DOHH2 (cell line): ENCODE results near the gene LOXL1.
"Not testable (repeated sequence)": the region's sequence is repeated elsewhere in the genome, so short reads cannot be mapped to it uniquely, and the experiment has no call there.

Experiments used
- H3F3A ChIP-seq: fragments of 200-600 bp; sonication (generic), shearing (Covaris generic); 2 replicates; pipeline ENCODE4 v1.6.0; 2016; ENCODE audit warnings: antibody characterized with exemption, mild to moderate bottlenecking; ENCODE audit not compliant: control insufficient read depth, insufficient read depth
- H3K27ac ChIP-seq: fragments of 200-600 bp; sonication (generic); 2 replicates; pipeline ENCODE4 v1.5.1; 2014; ENCODE audit warnings: low read depth, mild to moderate bottlenecking, low read length, moderate library complexity
- H3K27me3 ChIP-seq: fragments of 200-600 bp; sonication (generic); 2 replicates; pipeline ENCODE4 v1.6.1; 2014; ENCODE audit warnings: mild to moderate bottlenecking, low read length, mixed read lengths; ENCODE audit not compliant: control insufficient read depth
- H3K36me3 ChIP-seq: fragments of 200-600 bp; sonication (generic); 2 replicates; pipeline ENCODE4 v1.6.1; 2014; ENCODE audit warnings: mild to moderate bottlenecking, low read length, moderate library complexity, mixed read lengths; ENCODE audit not compliant: control insufficient read depth
- H3K4me1 ChIP-seq: fragments of 200-600 bp; sonication (generic); 2 replicates; pipeline ENCODE4 v1.6.1; 2014; ENCODE audit warnings: mild to moderate bottlenecking, low read length, mixed read lengths; ENCODE audit not compliant: control insufficient read depth
- H3K4me2 ChIP-seq: fragments of 200-600 bp; sonication (generic); 2 replicates; pipeline ENCODE4 v1.6.0; 2014; ENCODE audit warnings: mild to moderate bottlenecking, low read length, moderate library complexity
- H3K4me3 ChIP-seq: fragments of 200-600 bp; sonication (generic); 2 replicates; pipeline ENCODE4 v1.5.1; 2014; ENCODE audit warnings: mild to moderate bottlenecking, low read length, mixed read lengths
- H3K79me2 ChIP-seq: fragments of 200-600 bp; sonication (generic); 2 replicates; pipeline ENCODE4 v1.6.1; 2014; ENCODE audit warnings: mild to moderate bottlenecking, low read length, mixed read lengths; ENCODE audit not compliant: control insufficient read depth
- H3K9me2 ChIP-seq: fragments of 200-600 bp; sonication (generic); replicated peaks from 2 replicates; pipeline ENCODE4 v1.6.1; 2014; ENCODE audit warnings: mild to moderate bottlenecking, low read length, mixed read lengths; ENCODE audit not compliant: control insufficient read depth
- H3K9me3 ChIP-seq: fragments of 200-600 bp; sonication (generic); 2 replicates; pipeline ENCODE4 v1.6.1; 2014; ENCODE audit warnings: antibody characterized with exemption, low read length, mixed read lengths; ENCODE audit not compliant: control insufficient read depth, insufficient read depth
- H4K20me1 ChIP-seq: fragments of 200-600 bp; sonication (generic); 2 replicates; pipeline ENCODE4 v1.6.0; 2014; ENCODE audit warnings: low read depth, mild to moderate bottlenecking, antibody characterized with exemption, low read length, moderate library complexity; ENCODE audit not compliant: control insufficient read depth, insufficient read depth
- EZH2phosphoT487 ChIP-seq: fragments of 200-600 bp; sonication (generic); IDR thresholded peaks from 2 replicates; pipeline ENCODE4 v1.6.1; 2017; ENCODE audit warnings: borderline replicate concordance, mild to moderate bottlenecking, antibody characterized with exemption, low read length, moderate library complexity, mixed read lengths
- TF ChIP-seq, protein P1 (sequence below): fragments of 200-600 bp; sonication (generic); IDR thresholded peaks from one replicate; pipeline ENCODE4 v1.5.1; 2014; ENCODE audit warnings: antibody characterized with exemption, mild to moderate bottlenecking, low read depth, low read length; ENCODE audit not compliant: poor library complexity, severe bottlenecking

The LOXL1 gene

DNA sequence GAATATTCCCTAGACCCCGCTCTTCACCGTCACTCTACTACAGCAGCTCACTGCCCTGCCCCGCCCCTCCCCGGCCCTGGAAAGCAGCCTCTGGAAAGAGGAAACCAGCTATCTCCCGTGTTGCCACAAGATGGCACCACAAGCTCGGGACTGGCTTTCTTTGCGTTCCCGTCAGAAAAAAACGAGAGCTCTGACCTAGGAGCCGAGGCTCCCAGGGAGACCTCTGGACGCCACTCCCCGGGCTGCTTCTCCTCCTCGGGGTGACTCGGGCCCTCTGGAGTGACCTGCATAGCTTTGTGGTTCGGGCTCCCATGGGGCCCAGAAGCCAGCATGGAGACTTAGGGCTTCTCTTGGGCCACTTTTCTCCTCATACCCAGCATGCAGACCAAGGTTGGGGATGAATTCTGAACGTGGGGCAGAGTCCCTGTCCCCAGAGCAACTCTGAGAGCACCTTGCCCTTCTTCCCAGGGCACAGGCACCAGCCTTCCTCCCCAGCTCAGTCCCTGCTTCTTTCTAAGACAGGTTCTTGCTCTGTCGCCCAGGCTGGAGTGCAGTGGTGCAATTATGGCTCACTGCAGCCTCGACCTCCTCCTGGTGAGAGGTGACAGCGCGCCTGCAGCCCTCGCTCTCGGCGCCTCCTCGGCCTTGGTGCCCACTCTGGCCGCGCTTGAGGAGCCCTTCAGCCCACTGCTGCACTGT, 46.9 kb downstream of the LOXL1 start:
- H3K27me3 ChIP-seq = peaks cover 19% of the 10 kb centered on the region
- peaks cover 4% of the 10 kb centered on the region; the same call in 1 of the 2 replicates for H3K9me3 ChIP-seq
- H3F3A ChIP-seq = no peaks in the 10 kb centered on the region
- no peaks in the 10 kb centered on the region for H3K79me2 ChIP-seq
- H3K27ac ChIP-seq = no peak overlapping the region
- no peaks in the 10 kb centered on the region for H3K9me2 ChIP-seq
- H4K20me1 ChIP-seq = no peaks in the 10 kb centered on the region
- H3K36me3 ChIP-seq = no peaks in the 10 kb centered on the region
- peak overlapping the region; percentile 31; the same call in 1 of the 2 replicates for H3K4me2 ChIP-seq
- peaks cover 4% of the 10 kb centered on the region; the same call in 1 of the 2 replicates for H3K4me1 ChIP-seq
- no peak overlapping the region for H3K4me3 ChIP-seq
- TF ChIP-seq, protein P1, sequence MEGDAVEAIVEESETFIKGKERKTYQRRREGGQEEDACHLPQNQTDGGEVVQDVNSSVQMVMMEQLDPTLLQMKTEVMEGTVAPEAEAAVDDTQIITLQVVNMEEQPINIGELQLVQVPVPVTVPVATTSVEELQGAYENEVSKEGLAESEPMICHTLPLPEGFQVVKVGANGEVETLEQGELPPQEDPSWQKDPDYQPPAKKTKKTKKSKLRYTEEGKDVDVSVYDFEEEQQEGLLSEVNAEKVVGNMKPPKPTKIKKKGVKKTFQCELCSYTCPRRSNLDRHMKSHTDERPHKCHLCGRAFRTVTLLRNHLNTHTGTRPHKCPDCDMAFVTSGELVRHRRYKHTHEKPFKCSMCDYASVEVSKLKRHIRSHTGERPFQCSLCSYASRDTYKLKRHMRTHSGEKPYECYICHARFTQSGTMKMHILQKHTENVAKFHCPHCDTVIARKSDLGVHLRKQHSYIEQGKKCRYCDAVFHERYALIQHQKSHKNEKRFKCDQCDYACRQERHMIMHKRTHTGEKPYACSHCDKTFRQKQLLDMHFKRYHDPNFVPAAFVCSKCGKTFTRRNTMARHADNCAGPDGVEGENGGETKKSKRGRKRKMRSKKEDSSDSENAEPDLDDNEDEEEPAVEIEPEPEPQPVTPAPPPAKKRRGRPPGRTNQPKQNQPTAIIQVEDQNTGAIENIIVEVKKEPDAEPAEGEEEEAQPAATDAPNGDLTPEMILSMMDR = peak; percentile 81
- no peak for TF ChIP-seq EZH2phosphoT487

DNA sequence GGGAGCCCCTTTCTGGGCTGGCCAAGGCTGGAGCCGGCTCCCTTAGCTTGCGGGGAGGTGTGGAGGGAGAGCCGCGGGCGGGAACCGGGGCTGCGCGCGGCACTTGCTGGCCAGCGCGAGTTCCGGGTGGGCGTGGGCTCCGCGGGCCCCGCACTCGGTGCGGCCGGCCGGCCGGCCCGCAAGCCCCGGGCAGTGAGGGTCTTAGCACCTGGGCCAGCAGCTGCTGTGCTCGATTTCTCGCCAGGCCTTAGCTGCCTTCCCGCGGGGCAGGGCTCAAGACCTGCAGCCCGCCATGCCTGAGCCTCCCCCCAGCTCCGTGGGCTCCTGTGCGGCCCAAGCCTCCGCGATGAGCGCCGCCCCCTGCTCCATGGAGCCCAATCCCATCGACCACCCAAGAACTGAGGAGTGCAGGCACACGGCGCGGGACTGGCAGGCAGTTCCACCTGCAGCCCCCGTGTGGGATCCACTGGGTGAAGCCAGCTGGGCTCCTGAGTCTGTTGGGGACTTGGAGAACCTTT, 47.5 kb downstream of the LOXL1 start:
- not testable (repeated sequence) for H3K4me1 ChIP-seq, H3K27ac ChIP-seq, H3K9me2 ChIP-seq, H3K79me2 ChIP-seq, H3K4me3 ChIP-seq, H3K4me2 ChIP-seq, H3K36me3 ChIP-seq, H3F3A ChIP-seq, H4K20me1 ChIP-seq, H3K9me3 ChIP-seq
- peaks cover 22% of the 10 kb centered on the region for H3K27me3 ChIP-seq

DNA sequence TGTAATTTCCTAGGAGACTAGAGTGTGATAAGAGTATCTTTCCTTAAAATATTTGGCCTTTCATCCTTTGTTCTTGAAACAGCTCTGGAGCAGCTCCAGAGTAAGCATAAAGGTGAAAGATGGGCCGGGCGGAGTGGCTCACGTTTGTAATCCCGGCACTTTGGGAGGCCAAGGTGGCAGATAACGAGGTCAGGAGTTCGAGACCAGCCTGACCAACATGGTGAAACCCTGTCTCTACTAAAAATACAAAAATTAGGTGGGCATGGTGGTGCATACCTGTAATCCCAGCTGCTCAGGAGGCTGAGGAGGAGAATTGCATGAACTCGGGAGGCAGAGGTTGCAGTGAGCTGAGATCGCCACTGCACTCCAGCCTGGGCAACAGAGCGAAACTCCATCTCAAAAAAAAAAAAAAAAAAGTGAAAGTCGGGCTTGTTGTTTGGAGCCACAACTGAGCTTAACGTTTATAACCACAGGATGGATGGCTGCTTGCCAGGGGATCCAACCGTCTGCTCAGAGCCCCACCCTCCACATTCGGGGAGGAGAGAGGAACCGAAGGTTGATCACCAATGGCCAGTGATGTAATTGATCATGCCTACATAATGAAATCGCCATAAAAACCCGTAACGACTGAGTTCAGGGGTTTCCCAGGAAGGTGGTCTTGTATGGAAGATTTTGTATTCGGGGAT, 49.3 kb downstream of the LOXL1 start:
- not testable (repeated sequence) for H3K9me3 ChIP-seq, H3K9me2 ChIP-seq, H3K4me2 ChIP-seq, H3F3A ChIP-seq, H3K36me3 ChIP-seq, H3K4me1 ChIP-seq, H3K4me3 ChIP-seq, H4K20me1 ChIP-seq, H3K79me2 ChIP-seq, H3K27ac ChIP-seq
- H3K27me3 ChIP-seq = peaks cover 25% of the 10 kb centered on the region

DNA sequence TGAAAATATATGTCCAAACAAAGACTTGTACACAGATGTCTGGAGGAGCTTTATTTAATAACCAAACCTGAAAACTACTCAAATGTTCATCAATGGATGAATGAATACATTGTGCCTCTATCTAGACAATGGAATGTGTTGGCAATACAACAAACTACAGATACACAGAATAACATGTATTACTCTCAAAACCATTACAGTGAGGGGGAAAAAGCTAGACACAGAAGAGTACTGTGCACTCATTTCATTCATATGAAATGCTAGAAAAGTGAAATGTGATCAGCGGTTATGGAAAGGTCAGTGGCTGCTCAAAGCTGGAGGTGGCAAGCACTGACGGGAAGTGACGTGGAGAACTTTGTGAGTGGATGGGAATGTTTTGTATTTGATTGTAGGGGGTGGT, 52.6 kb downstream of the LOXL1 start:
- H3K4me1 ChIP-seq = peaks cover 19% of the 10 kb centered on the region
- no peaks in the 10 kb centered on the region for H4K20me1 ChIP-seq
- TF ChIP-seq, protein P1 = no peak
- no peak for TF ChIP-seq EZH2phosphoT487

More for the DNA sequence above, 52.6 kb downstream of the LOXL1 start:
- Histone ChIP-seq H3K9me3 (peaks cover 4% of the 10 kb centered on the region; the same call in 1 of the 2 replicates), H3K36me3 (no peaks in the 10 kb centered on the region), H3K4me2 (no peak overlapping the region), H3K9me2 (no peaks in the 10 kb centered on the region), H3F3A (no peaks in the 10 kb centered on the region), H3K79me2 (no peaks in the 10 kb centered on the region), H3K27ac (no peak overlapping the region), H3K4me3 (no peak overlapping the region), H3K27me3 (peaks cover 25% of the 10 kb centered on the region)
